Testis (tissue), 3 donors: ENCODE data around the gene ZNF280B. TPM values are rescaled to one million over a fixed set of nuclear protein-coding genes. Genes with fewer than 3 reads are reported as not detected.

ENCODE experiments used
- DNase-seq: peaks from one replicate; pipeline ENCODE4 v3.0.0-alpha.2; 2019
- H3K27ac ChIP-seq, 2 donors: fragments of 200-600 bp; sonication (generic); one replicate each; pipeline ENCODE4 v1.5.1; 2019
- H3K27me3 ChIP-seq: fragments of 200-600 bp; sonication (generic); one replicate; pipeline ENCODE4 v1.5.1; 2019
- H3K36me3 ChIP-seq: fragments of 200-600 bp; sonication (generic); one replicate; pipeline ENCODE4 v1.5.1; 2017; ENCODE audit warnings: low read depth; ENCODE audit errors: missing control alignments
- H3K4me1 ChIP-seq: fragments of 200-600 bp; sonication (generic); one replicate; pipeline ENCODE4 v1.5.1; 2019
- H3K4me3 ChIP-seq, 2 donors: fragments of 200-600 bp; sonication (generic); one replicate each; pipeline ENCODE4 v1.5.1; 2017 to 2019
- H3K9me3 ChIP-seq: fragments of 200-600 bp; sonication (generic); one replicate; pipeline ENCODE4 v1.5.1; 2017
- POLR2A ChIP-seq: fragments of 450-650 bp; IDR thresholded peaks from one replicate; pipeline ENCODE4 v1.6.1; 2017; ENCODE audit warnings: antibody characterized with exemption, mild to moderate bottlenecking, moderate library complexity
- WGBS, 2 donors: methylation state at CpG; one replicate each; pipeline ENCODE4 v1.1.5; 2018; 5-methylcytosine and 5-hydroxymethylcytosine counted together
- intact Hi-C: fragments of 100-400 bp; cut with DNase I; formaldehyde crosslinking; loops from one replicate; pipeline ENCODE4 v1.15.1; 2023; ENCODE audit warnings: low total_unique reads
- polyA plus RNA-seq: library from polyadenylated mRNA; stranded (reverse); fragments of 350-450 nt; fragmentation: Illumina TruSeq; extraction: RNeasy Lipid Tissue Mini Kit (QIAGEN cat#74804); gene quantifications from one replicate; pipeline ENCODE4 v1.2.3, GENCODE V29; 2014; ENCODE audit warnings: low read depth, low replicate concordance; ENCODE audit not compliant: insufficient read depth
- total RNA-seq, 2 donors: library from RNA; depleted of rRNA; stranded (reverse); fragments of >200 nt; gene quantifications; one replicate each; pipeline ENCODE4 v1.2.3, GENCODE V29; 2016
- TF ChIP-seq, protein P1 (sequence below), 3 experiments: fragments of 450-650 bp in 2 of 3; fragments of 200-600 bp in 1 of 3; sonication (generic) in 1 of 3; IDR thresholded peaks; one replicate each; pipeline ENCODE4 v1.5.1; 2016 to 2019; ENCODE audit warnings: antibody characterized with exemption in 3 of 3, mild to moderate bottlenecking in 2 of 3, moderate library complexity in 1 of 3

The ZNF280B gene
- total and polyA plus RNA-seq, 3 donors from 2014 or later, result 22.8 to 73.3 (median 51.2) TPM

DNA sequence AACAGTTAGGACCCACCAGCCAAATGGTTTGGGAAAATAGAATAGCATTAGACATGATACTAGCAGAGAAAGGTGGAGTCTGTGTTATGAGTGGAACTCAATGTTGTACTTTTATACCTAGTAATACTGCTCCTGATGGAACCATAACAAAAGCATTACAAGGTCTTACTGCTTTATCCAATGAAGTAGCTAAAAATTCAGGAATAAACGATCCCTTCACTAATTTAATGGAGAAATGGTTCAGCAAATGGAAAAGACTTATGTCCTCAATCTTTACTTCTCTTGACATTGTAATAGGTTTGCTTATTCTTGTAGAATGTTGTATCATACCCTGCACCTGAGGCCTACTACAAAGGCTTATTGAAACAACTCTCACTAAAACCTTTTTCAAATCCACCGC lies 50.2 kb downstream of the ZNF280B start:
- 85 to 92% methylated on average over 2 of the region's 2 CpGs for WGBS, 2 donors
- Histone ChIP-seq H3K27ac (no peak overlapping the region), H3K4me3 (no peak overlapping the region), H3K36me3 (no peaks in the 10 kb centered on the region), H3K9me3 (no peaks in the 10 kb centered on the region), H3K4me1 (no peaks in the 10 kb centered on the region), H3K27me3 (no peaks in the 10 kb centered on the region)
- no peak for DNase-seq
- TF ChIP-seq, protein P1, sequence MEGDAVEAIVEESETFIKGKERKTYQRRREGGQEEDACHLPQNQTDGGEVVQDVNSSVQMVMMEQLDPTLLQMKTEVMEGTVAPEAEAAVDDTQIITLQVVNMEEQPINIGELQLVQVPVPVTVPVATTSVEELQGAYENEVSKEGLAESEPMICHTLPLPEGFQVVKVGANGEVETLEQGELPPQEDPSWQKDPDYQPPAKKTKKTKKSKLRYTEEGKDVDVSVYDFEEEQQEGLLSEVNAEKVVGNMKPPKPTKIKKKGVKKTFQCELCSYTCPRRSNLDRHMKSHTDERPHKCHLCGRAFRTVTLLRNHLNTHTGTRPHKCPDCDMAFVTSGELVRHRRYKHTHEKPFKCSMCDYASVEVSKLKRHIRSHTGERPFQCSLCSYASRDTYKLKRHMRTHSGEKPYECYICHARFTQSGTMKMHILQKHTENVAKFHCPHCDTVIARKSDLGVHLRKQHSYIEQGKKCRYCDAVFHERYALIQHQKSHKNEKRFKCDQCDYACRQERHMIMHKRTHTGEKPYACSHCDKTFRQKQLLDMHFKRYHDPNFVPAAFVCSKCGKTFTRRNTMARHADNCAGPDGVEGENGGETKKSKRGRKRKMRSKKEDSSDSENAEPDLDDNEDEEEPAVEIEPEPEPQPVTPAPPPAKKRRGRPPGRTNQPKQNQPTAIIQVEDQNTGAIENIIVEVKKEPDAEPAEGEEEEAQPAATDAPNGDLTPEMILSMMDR (IDR thresholded peaks at IDR 0.05), result no peak
- TF ChIP-seq POLR2A, result no peak
- intact Hi-C loops, result no loop called here

DNA sequence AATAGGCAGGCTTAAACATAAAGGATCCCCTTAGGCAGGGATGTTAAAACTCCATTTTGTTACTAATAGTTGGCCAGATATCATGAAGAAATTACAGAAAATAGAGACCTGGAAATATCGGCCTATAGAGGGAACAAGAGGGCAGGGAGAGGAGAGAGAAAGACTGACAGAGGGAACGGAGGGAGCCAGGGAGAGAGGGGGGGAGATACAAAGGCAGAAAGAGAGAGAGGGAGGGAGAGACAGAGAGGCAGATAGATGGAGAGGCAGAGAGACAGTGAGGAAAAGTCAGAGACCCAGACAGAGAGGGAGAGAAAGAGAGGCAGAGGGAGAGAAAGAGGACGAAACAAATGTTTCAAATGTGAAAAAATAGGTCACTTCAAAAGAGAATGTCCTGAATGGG lies 53.5 kb downstream of the ZNF280B start:
- H3K27ac ChIP-seq, result peak overlapping the region; percentile 13 to 18
- no peaks in the 10 kb centered on the region for H3K9me3 ChIP-seq

DNA sequence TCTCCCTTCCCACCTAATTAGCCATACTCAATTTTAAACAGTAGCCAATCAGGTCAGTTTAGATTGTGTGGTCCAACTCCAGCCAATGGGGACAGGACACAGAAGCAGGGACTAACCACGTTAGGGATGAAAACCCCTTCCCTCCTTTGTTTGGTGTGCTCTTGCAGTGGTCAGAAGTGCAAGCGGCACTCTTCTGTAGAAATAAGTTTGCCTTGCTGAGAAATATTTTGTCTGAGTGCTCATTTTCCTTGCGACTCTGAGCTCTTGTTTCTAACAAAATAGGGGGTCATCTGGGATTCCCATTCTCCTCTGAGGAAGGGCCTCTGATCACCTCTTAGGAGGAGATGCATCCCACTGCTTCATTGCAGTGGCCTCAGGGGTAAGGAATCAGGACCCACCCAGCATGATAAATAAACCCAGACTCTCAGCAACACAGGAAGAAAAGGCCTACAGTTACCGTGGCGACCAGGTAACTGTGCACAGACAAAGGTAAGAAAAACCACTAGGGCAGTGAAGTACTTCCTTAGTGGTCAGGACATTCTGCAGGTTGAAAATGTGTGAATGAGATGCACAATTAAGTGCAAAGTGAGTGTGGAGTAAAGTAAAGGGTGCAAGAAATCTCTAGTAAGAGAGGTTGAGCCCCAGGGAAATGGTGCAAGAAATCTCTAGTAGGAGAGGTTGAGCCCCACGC lies 55.4 kb downstream of the ZNF280B start:
- WGBS, 2 donors, result 74 to 85% methylated on average over 6 of the region's 6 CpGs
- no peak for DNase-seq
- Histone ChIP-seq H3K4me1 (peaks cover 14% of the 10 kb centered on the region), H3K36me3 (no peaks in the 10 kb centered on the region), H3K27ac (peak overlapping the region in 1 of 2 donors; percentile 34), H3K27me3 (no peaks in the 10 kb centered on the region), H3K4me3 (no peak overlapping the region), H3K9me3 (no peaks in the 10 kb centered on the region)
- intact Hi-C loops, result no loop called here
- TF ChIP-seq, protein P1 (IDR thresholded peaks at IDR 0.05), result no peak
- TF ChIP-seq POLR2A, result no peak

More for the DNA sequence above, 53.5 kb downstream of the ZNF280B start:
- no peak overlapping the region for H3K4me3 ChIP-seq
- no peaks in the 10 kb centered on the region for H3K36me3 ChIP-seq
- DNase-seq, result no peak
- 35 to 60% methylated on average over 3 of the region's 3 CpGs for WGBS, 2 donors
- intact Hi-C loops, result no loop called here
- TF ChIP-seq POLR2A, result no peak
- TF ChIP-seq, protein P1 (IDR thresholded peaks at IDR 0.05), result no peak
- peaks cover 9% of the 10 kb centered on the region for H3K4me1 ChIP-seq
- H3K27me3 ChIP-seq, result no peaks in the 10 kb centered on the region

DNA sequence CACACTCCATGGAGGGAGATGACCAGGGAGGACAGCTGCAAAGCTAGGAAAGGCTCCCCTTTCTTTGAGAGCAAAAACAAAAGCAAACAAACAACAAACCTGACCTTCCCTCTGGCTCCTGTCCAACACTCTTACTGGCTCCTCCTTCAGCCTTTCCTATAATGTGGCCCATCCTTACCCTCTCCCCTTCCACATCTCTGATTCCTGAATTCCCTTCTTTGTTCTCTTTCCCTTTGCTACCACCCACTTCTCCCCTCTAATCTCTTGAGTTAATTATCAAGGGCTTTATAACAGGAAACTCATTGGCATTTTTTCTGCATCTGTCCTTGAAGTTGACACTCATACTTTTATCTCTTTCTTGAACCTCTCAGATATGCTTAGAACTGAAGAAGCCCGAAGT lies 56.3 kb downstream of the ZNF280B start:
- TF ChIP-seq, protein P1 (IDR thresholded peaks at IDR 0.05), result no peak
- no peak for TF ChIP-seq POLR2A
- no peak for DNase-seq
- no peak overlapping the region for H3K4me3 ChIP-seq
- no peaks in the 10 kb centered on the region for H3K36me3 ChIP-seq
- H3K4me1 ChIP-seq, result peaks cover 14% of the 10 kb centered on the region
- H3K27me3 ChIP-seq, result no peaks in the 10 kb centered on the region
- no peak overlapping the region for H3K27ac ChIP-seq
- intact Hi-C loops, result no loop called here
- 36 to 65% methylated on average over 1 of the region's 1 CpG for WGBS, 2 donors
- H3K9me3 ChIP-seq, result no peaks in the 10 kb centered on the region

DNA sequence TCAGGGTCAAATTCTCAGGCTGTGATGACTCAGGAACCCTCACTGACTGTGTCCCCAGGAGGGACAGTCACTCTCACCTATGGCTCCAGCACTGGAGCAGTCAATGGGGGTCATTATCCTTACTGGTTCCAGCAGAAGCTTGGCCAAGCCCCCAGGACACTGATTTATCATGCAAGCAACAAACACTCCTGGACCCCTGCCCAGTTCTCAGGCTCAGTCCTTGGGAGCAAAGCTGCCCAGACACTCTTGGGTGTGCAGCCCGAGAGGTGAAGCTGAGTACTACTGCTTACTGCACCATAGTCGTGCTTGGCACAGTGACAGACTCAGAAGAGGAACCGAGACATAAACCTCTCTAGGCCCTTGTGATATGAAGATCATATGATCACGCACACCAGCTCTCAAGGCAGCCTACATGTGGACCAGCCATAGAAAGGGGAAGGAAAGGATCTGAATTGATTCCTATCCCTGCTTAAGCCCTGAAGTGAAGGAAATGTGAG lies 58.2 kb downstream of the ZNF280B start:
- Histone ChIP-seq H3K27me3 (no peaks in the 10 kb centered on the region), H3K4me1 (peaks cover 14% of the 10 kb centered on the region), H3K27ac (no peak overlapping the region), H3K36me3 (no peaks in the 10 kb centered on the region), H3K9me3 (no peaks in the 10 kb centered on the region), H3K4me3 (no peak overlapping the region)
- TF ChIP-seq POLR2A, result no peak
- TF ChIP-seq, protein P1 (IDR thresholded peaks at IDR 0.05), result no peak
- intact Hi-C loops, result no loop called here
- DNase-seq, result peak; percentile 34
- WGBS, 2 donors, result 46 to 62% methylated on average over 4 of the region's 4 CpGs
